ENCODE results near the gene CD200R1. TPM values are rescaled to one million over a fixed set of nuclear protein-coding genes. Genes with fewer than 3 reads are reported as not detected.

The CD200R1 gene
- total and polyA plus RNA-seq, 2 experiments from 2014 or later: 0.18 to 0.28 TPM

DNA sequence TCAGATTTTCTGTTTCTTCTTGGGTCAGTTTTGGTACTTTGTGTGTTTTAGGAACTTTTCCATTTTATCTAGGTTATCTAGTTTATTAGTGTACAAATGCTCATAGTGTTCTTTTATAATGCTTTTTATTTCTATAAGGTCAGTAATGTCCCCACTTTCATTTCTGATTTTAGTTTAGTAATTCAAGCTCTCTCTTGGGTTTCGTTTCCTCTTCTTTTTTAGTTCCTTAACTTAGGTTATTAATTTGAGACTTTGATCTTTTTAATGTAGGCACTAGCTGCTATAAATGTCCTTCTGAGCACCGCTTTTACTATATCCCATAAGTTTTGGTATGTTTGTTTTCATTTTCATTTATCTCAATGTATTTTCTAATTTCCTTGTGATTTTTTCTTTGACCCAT, 101.3 kb downstream of the CD200R1 start:
- Histone ChIP-seq H3F3A (replicated peaks; ENCODE audit: low read depth) (no peaks in the 10 kb centered on the region), H3K36me3 (ENCODE audit: insufficient read depth) (no peaks in the 10 kb centered on the region), H3K79me2 (replicated peaks; ENCODE audit: insufficient read depth) (no peaks in the 10 kb centered on the region), H3K27me3 (ENCODE audit: insufficient read depth) (no peaks in the 10 kb centered on the region), H3K4me1 (ENCODE audit: insufficient read depth) (peaks cover 9% of the 10 kb centered on the region; the same call in 1 of the 2 replicates), H2AFZ (no peak overlapping the region), H3K4me3 (no peak overlapping the region), H3K9me2 (ENCODE audit: insufficient read depth) (no peaks in the 10 kb centered on the region), H4K20me1 (replicated peaks; ENCODE audit: insufficient read depth) (no peaks in the 10 kb centered on the region), H3K27ac (ENCODE audit: low read depth) (no peak overlapping the region), H3K4me2 (no peak overlapping the region)
- peaks cover 14% of the 10 kb centered on the region for H3K4me1 Mint-ChIP-seq
- no peak for TF ChIP-seq JUNB (IDR thresholded peaks at IDR 0.05; ENCODE audit: unreplicated experiment)
- TF ChIP-seq NANOG (IDR thresholded peaks at IDR 0.05; ENCODE audit: borderline replicate concordance): no peak
- TF ChIP-seq EZH2phosphoT487 (IDR thresholded peaks at IDR 0.05; ENCODE audit: unreplicated experiment): no peak
- no peak for TF ChIP-seq CREB1 (CRISPR knock-in tag; IDR thresholded peaks at IDR 0.05; ENCODE audit: low read depth)
- no peak for TF ChIP-seq STAT1 (IDR thresholded peaks at IDR 0.05; ENCODE audit: unreplicated experiment)
- no peak for TF ChIP-seq ZNF331 (CRISPR knock-in tag; IDR thresholded peaks at IDR 0.05; ENCODE audit: low read depth)
- TF ChIP-seq CTCF (conservative IDR thresholded peaks at IDR 0.05; ENCODE audit: low read depth in 2 of 2): no peak
- no peak for TF ChIP-seq EZH2 (IDR thresholded peaks at IDR 0.05; ENCODE audit: low read depth, unreplicated experiment)
- TF ChIP-seq POLR2AphosphoS5 (IDR thresholded peaks at IDR 0.05; ENCODE audit: low read depth): no peak
- TF ChIP-seq REST (IDR thresholded peaks at IDR 0.05; ENCODE audit: unreplicated experiment): no peak
- H3K27me3 Mint-ChIP-seq (ENCODE audit: insufficient read depth, low read depth, poor library complexity): peaks cover 8% of the 10 kb centered on the region
- H3K36me3 Mint-ChIP-seq (ENCODE audit: low read depth): peaks cover 9% of the 10 kb centered on the region
- no peak overlapping the region for H3K4me3 Mint-ChIP-seq
- no peak overlapping the region for H3K27ac Mint-ChIP-seq
- no peak for ATAC-seq
- DNase-seq (ENCODE audit: low spot score): no peak
- H3K9me3 Mint-ChIP-seq: peaks cover 8% of the 10 kb centered on the region; the same call in 2 of the 3 replicates

GRCh38 chr3:112871735-112872134, 103.2 kb downstream of the CD200R1 start:
- DNase-seq (ENCODE audit: low spot score) (peak; percentile 3), ATAC-seq (peak; percentile 71)
- H3K27me3 Mint-ChIP-seq (ENCODE audit: insufficient read depth, low read depth, poor library complexity): peaks cover 8% of the 10 kb centered on the region
- Histone ChIP-seq H4K20me1 (replicated peaks; ENCODE audit: insufficient read depth) (no peaks in the 10 kb centered on the region), H3K9me2 (ENCODE audit: insufficient read depth) (no peaks in the 10 kb centered on the region), H3K36me3 (ENCODE audit: insufficient read depth) (no peaks in the 10 kb centered on the region), H3K4me2 (no peak overlapping the region), H3K4me3 (no peak overlapping the region), H2AFZ (0 out of 2 replicates have a peak overlapping the region, but pooled peaks have one; percentile 45), H3K27me3 (ENCODE audit: insufficient read depth) (no peaks in the 10 kb centered on the region), H3K4me1 (ENCODE audit: insufficient read depth) (peaks cover 9% of the 10 kb centered on the region; the same call in 1 of the 2 replicates), H3K79me2 (replicated peaks; ENCODE audit: insufficient read depth) (no peaks in the 10 kb centered on the region), H3F3A (replicated peaks; ENCODE audit: low read depth) (no peaks in the 10 kb centered on the region), H3K27ac (ENCODE audit: low read depth) (no peak overlapping the region)
- H3K4me1 Mint-ChIP-seq: peaks cover 14% of the 10 kb centered on the region
- H3K36me3 Mint-ChIP-seq (ENCODE audit: low read depth): peaks cover 7% of the 10 kb centered on the region; the same call in 2 of the 3 replicates
- no peak overlapping the region for H3K4me3 Mint-ChIP-seq
- H3K27ac Mint-ChIP-seq: no peak overlapping the region
- peaks cover 8% of the 10 kb centered on the region; the same call in 2 of the 3 replicates for H3K9me3 Mint-ChIP-seq
- TF ChIP-seq EZH2 (IDR thresholded peaks at IDR 0.05; ENCODE audit: low read depth, unreplicated experiment): no peak
- no peak for TF ChIP-seq ZNF331 (CRISPR knock-in tag; IDR thresholded peaks at IDR 0.05; ENCODE audit: low read depth)
- TF ChIP-seq JUNB (IDR thresholded peaks at IDR 0.05; ENCODE audit: unreplicated experiment): no peak
- no peak for TF ChIP-seq ZNF462 (CRISPR knock-in tag; IDR thresholded peaks at IDR 0.05)

Data from GM23338 (cell line).